NCI-H2081 (cell line): Measurements from ENCODE around the gene NR5A2.

Source experiments
- DNase-seq, 2 experiments: peaks; one replicate each; lab custom pipeline; 2025; lab: John Stamatoyannopoulos, UW

Gene NR5A2

GRCh38 chr1:200027264-200027823 lies at the start of gene NR5A2:
TSS of gene NR5A2 (plus strand) at chr1:200027710. CDS start at chr1:200027848, 138 bp downstream.
- no peak for DNase-seq

- no peak for DNase-seq
Measured at GRCh38 chr1:199978408-199978940, 49.0 kb upstream of the NR5A2 start.

GRCh38 chr1:199979071-199979470 lies 48.4 kb upstream of the NR5A2 start:
- DNase-seq, result peak in 1 of 2 experiments; percentile 6

- DNase-seq, result no peak
Measured at GRCh38 chr1:199981584-199981983, 45.9 kb upstream of the NR5A2 start.

GRCh38 chr1:199982606-199983005 lies 44.9 kb upstream of the NR5A2 start:
- DNase-seq, result no peak

- no peak for DNase-seq
Measured at GRCh38 chr1:199983531-199983930, 44.0 kb upstream of the NR5A2 start.

GRCh38 chr1:199995096-199995685 lies 32.3 kb upstream of the NR5A2 start:
- no peak for DNase-seq

- DNase-seq, result no peak
Measured at GRCh38 chr1:200005165-200005564, 22.3 kb upstream of the NR5A2 start.

GRCh38 chr1:200006711-200007110 lies 20.8 kb upstream of the NR5A2 start:
- DNase-seq, result no peak

- DNase-seq, result no peak
Measured at GRCh38 chr1:200015811-200016210, 11.7 kb upstream of the NR5A2 start.

- no peak for DNase-seq
Measured at GRCh38 chr1:200021577-200022238, 5.8 kb upstream of the NR5A2 start.

- no peak for DNase-seq
Measured at GRCh38 chr1:200022239-200022804, 5.2 kb upstream of the NR5A2 start.

- peak; percentile 11 to 27 for DNase-seq
Measured at GRCh38 chr1:200028586-200029034, 1.1 kb downstream of the NR5A2 start.

GRCh38 chr1:200029035-200029821 lies 1.7 kb downstream of the NR5A2 start:
- peak; percentile 72 to 83 for DNase-seq

- DNase-seq, result peak in 1 of 2 experiments; percentile 49
Measured at GRCh38 chr1:200029822-200030152, 2.3 kb downstream of the NR5A2 start.

GRCh38 chr1:200030791-200031190 lies 3.3 kb downstream of the NR5A2 start:
- no peak for DNase-seq

- no peak for DNase-seq
Measured at GRCh38 chr1:200033511-200034261, 6.2 kb downstream of the NR5A2 start.

GRCh38 chr1:200034262-200034557 lies 6.7 kb downstream of the NR5A2 start:
- DNase-seq, result no peak

- no peak for DNase-seq
Measured at GRCh38 chr1:200034761-200035396, 7.4 kb downstream of the NR5A2 start.

GRCh38 chr1:200035397-200035955 lies 8.0 kb downstream of the NR5A2 start:
- no peak for DNase-seq
